ENCODE results near the gene FNDC3B. TPM values are rescaled to one million over a fixed set of nuclear protein-coding genes. Genes with fewer than 3 reads are reported as not detected.
"Not testable (repeated sequence)": the region's sequence is repeated elsewhere in the genome, so short reads cannot be mapped to it uniquely, and the experiment has no call there.

The FNDC3B gene
- total RNA-seq, 1 donor from 2014 or later: 79.2 TPM

DNA sequence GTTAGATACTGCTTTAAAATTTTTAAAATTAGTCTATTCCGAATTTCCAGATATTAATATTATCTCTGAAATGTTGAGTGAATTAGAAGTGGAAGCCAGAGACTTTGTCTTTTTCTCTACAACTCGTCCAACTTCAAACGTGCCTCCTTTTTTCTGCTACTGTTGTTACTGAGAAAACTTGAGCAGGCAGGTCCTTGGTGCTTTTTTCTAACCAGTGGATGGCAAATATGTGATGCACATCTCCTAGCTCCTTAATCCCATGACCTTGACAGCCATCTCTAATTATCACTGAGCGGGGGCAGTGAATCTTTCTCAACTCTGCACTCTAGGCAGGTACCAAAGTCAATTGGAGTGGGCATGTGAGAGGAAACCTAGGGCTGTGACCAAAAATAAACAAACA, 50.7 kb downstream of the FNDC3B start:
- Mint-ChIP-seq H3K4me3 (no peak overlapping the region), H3K4me1 (ENCODE audit: unreplicated experiment) (peaks cover 28% of the 10 kb centered on the region), H3K36me3 (peaks cover 23% of the 10 kb centered on the region), H3K27ac (no peak overlapping the region), H3K9me3 (no peaks in the 10 kb centered on the region), H3K27me3 (no peaks in the 10 kb centered on the region)
- DNase-seq (ENCODE audit: extremely low spot score, unreplicated experiment): no peak
- no peak for TF ChIP-seq CTCF (conservative IDR thresholded peaks at IDR 0.05)

DNA sequence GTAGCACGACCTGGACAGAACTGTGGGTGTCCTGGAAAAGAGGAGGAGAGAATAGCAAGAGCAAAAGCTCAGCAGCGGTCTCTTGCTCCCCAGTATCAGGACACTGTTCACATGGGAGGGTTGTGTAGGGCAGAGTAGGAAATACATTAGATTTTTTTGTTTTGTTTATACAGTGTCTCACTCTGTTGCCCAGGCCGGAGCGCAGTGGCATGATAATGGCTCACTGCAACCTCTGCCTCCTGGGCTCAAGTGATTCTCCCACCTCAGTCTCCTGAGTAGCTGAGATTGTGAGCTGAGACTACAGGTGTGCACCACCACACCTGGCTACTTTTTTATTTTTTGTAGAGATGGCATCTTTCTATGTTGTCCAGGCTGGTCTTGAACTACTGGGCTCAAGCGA, 53.3 kb downstream of the FNDC3B start:
- Mint-ChIP-seq H3K27me3 (no peaks in the 10 kb centered on the region), H3K4me1 (ENCODE audit: unreplicated experiment) (peaks cover 29% of the 10 kb centered on the region), H3K27ac (no peak overlapping the region), H3K4me3 (no peak overlapping the region), H3K9me3 (no peaks in the 10 kb centered on the region), H3K36me3 (peaks cover 17% of the 10 kb centered on the region)
- no peak for TF ChIP-seq CTCF (conservative IDR thresholded peaks at IDR 0.05)
- no peak for DNase-seq (ENCODE audit: extremely low spot score, unreplicated experiment)

- H3K27me3 Mint-ChIP-seq; H3K27ac Mint-ChIP-seq; DNase-seq (ENCODE audit: extremely low spot score, unreplicated experiment): not testable (repeated sequence)
Measured at GRCh38 chr3:172093581-172094443, 54.4 kb downstream of the FNDC3B start.

GRCh38 chr3:172094621-172095557, 55.5 kb downstream of the FNDC3B start:
- peaks cover 43% of the 10 kb centered on the region for H3K4me1 Mint-ChIP-seq (ENCODE audit: unreplicated experiment)
- H3K27me3 Mint-ChIP-seq: no peaks in the 10 kb centered on the region
- DNase-seq (ENCODE audit: extremely low spot score, unreplicated experiment): no peak
- peak overlapping the region; percentile 73 for H3K27ac Mint-ChIP-seq
- no peaks in the 10 kb centered on the region for H3K9me3 Mint-ChIP-seq
- no peak overlapping the region for H3K4me3 Mint-ChIP-seq
- peaks cover 18% of the 10 kb centered on the region for H3K36me3 Mint-ChIP-seq
- TF ChIP-seq CTCF (conservative IDR thresholded peaks at IDR 0.05): no peak

More at GRCh38 chr3:172093581-172094443, 54.4 kb downstream of the FNDC3B start:
- not testable (repeated sequence) for H3K4me3 Mint-ChIP-seq, H3K9me3 Mint-ChIP-seq
- peaks cover 34% of the 10 kb centered on the region for H3K4me1 Mint-ChIP-seq (ENCODE audit: unreplicated experiment)
- H3K36me3 Mint-ChIP-seq: peaks cover 17% of the 10 kb centered on the region

DNA sequence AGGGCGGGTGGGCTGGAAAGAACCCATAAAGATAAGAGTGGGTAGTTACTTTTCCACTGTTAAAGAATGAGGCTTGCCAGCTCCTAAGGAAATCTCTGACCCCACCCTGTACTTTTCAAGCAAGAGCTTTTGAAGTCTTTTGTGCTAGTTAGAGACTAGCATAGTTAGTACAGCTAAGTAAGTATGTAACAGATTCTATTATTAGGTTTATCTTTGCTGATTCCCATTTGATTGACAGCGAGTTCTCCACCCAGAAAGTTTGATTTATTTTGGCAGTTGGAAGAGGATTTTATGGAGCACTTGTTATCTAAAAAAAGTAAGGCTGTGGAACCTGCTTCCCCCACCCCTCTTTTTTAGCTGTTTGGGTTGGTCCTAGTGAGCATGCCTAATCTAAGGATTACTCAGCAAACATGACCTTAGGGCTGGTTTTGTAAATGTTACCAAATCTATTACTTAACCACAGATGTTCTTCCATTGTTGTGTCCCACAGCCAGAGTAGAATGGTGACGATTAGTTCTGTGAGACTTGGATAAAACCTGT, 57.6 kb downstream of the FNDC3B start:
- H3K27me3 Mint-ChIP-seq: no peaks in the 10 kb centered on the region
- peaks cover 18% of the 10 kb centered on the region for H3K36me3 Mint-ChIP-seq
- TF ChIP-seq CTCF (conservative IDR thresholded peaks at IDR 0.05): no peak
- DNase-seq (ENCODE audit: extremely low spot score, unreplicated experiment): no peak
- H3K27ac Mint-ChIP-seq: peak overlapping the region; percentile 54
- no peak overlapping the region for H3K4me3 Mint-ChIP-seq
- H3K9me3 Mint-ChIP-seq: no peaks in the 10 kb centered on the region
- peaks cover 43% of the 10 kb centered on the region for H3K4me1 Mint-ChIP-seq (ENCODE audit: unreplicated experiment)

Data from type B pancreatic cell (in vitro differentiated cells).